ENCODE results near the gene MAP2K2. TPM values are rescaled to one million over a fixed set of nuclear protein-coding genes. Genes with fewer than 3 reads are reported as not detected.

The MAP2K2 gene
- total RNA-seq, 5 donors from 2014 or later (not counting 1 experiment from before 2014, with no cell fraction given) = 101 to 152 (median 141) TPM

DNA sequence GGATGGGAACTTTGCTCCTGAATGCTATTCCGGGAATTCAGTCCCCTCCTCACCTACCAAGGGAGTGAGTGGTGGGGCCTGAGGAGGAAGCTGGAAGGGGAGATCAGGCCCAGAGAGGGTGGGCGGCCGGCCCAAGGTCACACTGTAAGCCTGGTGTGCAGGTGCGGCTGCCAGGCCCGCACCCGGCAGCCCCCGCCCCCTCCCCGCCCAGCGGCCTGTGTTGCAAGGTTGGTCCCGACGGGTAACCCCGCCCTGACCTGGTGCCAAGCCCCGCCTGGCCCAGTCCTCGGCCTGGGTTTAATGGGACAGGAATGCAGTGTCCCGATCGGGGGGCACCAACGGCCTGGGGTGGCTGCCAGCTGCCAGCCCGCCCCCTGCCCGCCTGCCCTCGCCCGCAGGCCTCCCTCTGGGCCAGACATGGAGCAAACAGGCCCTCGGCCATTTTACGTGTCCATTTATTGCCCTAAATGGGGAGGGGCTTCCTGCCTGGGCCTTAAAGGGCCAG lies 62.7 kb downstream of the MAP2K2 start:
- DNase-seq (peak in 17 of 35 experiments; percentile 25 to 54 (median 42)), ATAC-seq (replicated peaks in 1 of 4) (no peak)
- Mint-ChIP-seq H3K9me3 (no peaks in the 10 kb centered on the region), H3K27me3 (no peaks in the 10 kb centered on the region), H3K36me3 (no peaks in the 10 kb centered on the region), H3K4me3 (peak overlapping the region; percentile 9 to 75 (median 28)), H3K4me1 (peaks cover 13 to 48% (median 37%) of the 10 kb centered on the region in 3 donors), H3K27ac (peak overlapping the region; percentile 27 to 80)
- peak overlapping the region; percentile 92 for H3K27ac ChIP-seq (ENCODE audit: low read length)
- H3K36me3 ChIP-seq (ENCODE audit: control insufficient read depth in 2 of 2, extremely low read depth in 1 of 2, insufficient read depth in 1 of 2, low read length in 1 of 2) = peaks cover 7 to 22% of the 10 kb centered on the region in 2 donors
- H3K9me3 ChIP-seq = no peaks in the 10 kb centered on the region
- peak overlapping the region in 1 of 2 donors; percentile 36 for H3K4me3 ChIP-seq (ENCODE audit: control insufficient read depth in 1 of 2, extremely low read depth in 1 of 2, low read length in 1 of 2)
- H3K27me3 ChIP-seq (replicated peaks in 1 of 2; ENCODE audit: control insufficient read depth in 2 of 2, extremely low read depth in 1 of 2, insufficient read depth in 2 of 2, low read length in 1 of 2) = no peaks in the 10 kb centered on the region
- peaks cover 0 to 73% of the 10 kb centered on the region in 2 experiments for H3K4me1 ChIP-seq (ENCODE audit: control insufficient read depth in 1 of 2, extremely low read depth in 1 of 2, insufficient read depth in 2 of 2, low read length in 2 of 2)
- 47% methylated on average over 20 of the region's 23 CpGs for WGBS (ENCODE audit: insufficient coverage)
- POLR2A ChIA-PET = no interaction called here
- CTCF ChIA-PET = no interaction called here

- peaks cover 0 to 78% of the 10 kb centered on the region in 2 experiments for H3K4me1 ChIP-seq (ENCODE audit: control insufficient read depth in 1 of 2, extremely low read depth in 1 of 2, insufficient read depth in 2 of 2, low read length in 2 of 2)
- Mint-ChIP-seq H3K27ac (peak overlapping the region; percentile 85 to 88), H3K4me1 (peaks cover 13 to 53% (median 42%) of the 10 kb centered on the region in 3 donors), H3K36me3 (peaks cover 5% of the 10 kb centered on the region), H3K4me3 (peak overlapping the region; percentile 56 to 71 (median 59)), H3K9me3 (no peaks in the 10 kb centered on the region), H3K27me3 (no peaks in the 10 kb centered on the region)
- H3K36me3 ChIP-seq (ENCODE audit: control insufficient read depth in 2 of 2, extremely low read depth in 1 of 2, insufficient read depth in 1 of 2, low read length in 1 of 2) = peaks cover 7 to 27% of the 10 kb centered on the region in 2 donors
- H3K4me3 ChIP-seq (ENCODE audit: control insufficient read depth in 1 of 2, extremely low read depth in 1 of 2, low read length in 1 of 2) = peak overlapping the region in 1 of 2 donors; percentile 36
- ATAC-seq (replicated peaks in 1 of 4) = no peak
- DNase-seq = no peak
- CTCF ChIA-PET = no interaction called here
- POLR2A ChIA-PET = no interaction called here
- WGBS (ENCODE audit: insufficient coverage) = 67% methylated on average over 5 of the region's 16 CpGs
- no peaks in the 10 kb centered on the region for H3K27me3 ChIP-seq (replicated peaks in 1 of 2; ENCODE audit: control insufficient read depth in 2 of 2, extremely low read depth in 1 of 2, insufficient read depth in 2 of 2, low read length in 1 of 2)
- peak overlapping the region; percentile 92 for H3K27ac ChIP-seq (ENCODE audit: low read length)
- H3K9me3 ChIP-seq = no peaks in the 10 kb centered on the region
Measured at GRCh38 chr19:4060621-4061177, 63.2 kb downstream of the MAP2K2 start.

DNA sequence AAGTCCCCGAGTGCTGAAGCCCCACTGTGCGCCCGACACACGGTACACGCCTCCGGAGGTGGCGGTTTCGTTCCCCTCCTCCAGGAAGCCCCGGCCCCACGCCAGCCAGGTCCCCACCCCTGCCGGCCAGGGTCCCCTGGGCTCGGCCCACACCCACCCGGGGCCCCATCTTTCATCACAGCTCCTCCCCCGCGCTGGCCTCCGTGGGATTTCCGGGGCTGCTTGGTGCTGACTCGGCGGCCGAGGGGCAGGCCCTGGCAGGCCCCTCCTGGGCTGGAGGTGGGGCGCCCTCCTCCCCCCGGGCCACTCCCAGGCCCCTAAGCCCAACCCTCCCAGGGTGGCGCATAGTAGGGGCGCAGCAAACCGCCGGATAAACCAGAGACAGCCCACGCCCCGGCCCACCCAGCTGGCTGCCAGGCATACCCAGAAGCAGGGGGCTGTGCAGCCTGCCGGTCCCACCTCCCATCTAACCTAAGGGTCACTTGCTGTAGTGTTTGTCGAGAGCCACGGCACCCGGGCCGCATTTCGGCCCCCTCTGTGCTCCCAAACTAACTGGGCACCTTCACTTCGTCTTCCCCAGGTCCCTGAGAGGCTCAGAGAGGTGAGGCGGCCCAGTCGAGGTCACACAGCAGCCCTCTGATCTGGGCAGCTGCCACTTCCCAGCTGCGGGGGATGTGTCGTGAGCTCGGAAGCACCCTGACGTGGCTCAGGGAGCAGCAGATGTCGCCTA lies 63.9 kb downstream of the MAP2K2 start:
- DNase-seq (peak in 33 of 35 experiments; percentile 36 to 80 (median 52)), ATAC-seq (replicated peaks in 1 of 4) (peak; percentile 20 to 51 (median 48))
- CTCF ChIA-PET = no interaction called here
- peaks cover 9 to 29% of the 10 kb centered on the region in 2 donors for H3K36me3 ChIP-seq (ENCODE audit: control insufficient read depth in 2 of 2, extremely low read depth in 1 of 2, insufficient read depth in 1 of 2, low read length in 1 of 2)
- H3K9me3 ChIP-seq = no peaks in the 10 kb centered on the region
- no peaks in the 10 kb centered on the region for H3K27me3 ChIP-seq (replicated peaks in 1 of 2; ENCODE audit: control insufficient read depth in 2 of 2, extremely low read depth in 1 of 2, insufficient read depth in 2 of 2, low read length in 1 of 2)
- no peaks in the 10 kb centered on the region for H3K9me3 Mint-ChIP-seq
- H3K4me1 Mint-ChIP-seq = peaks cover 13 to 57% (median 43%) of the 10 kb centered on the region in 3 donors
- peak overlapping the region; percentile 92 for H3K27ac ChIP-seq (ENCODE audit: low read length)
- H3K27me3 Mint-ChIP-seq = no peaks in the 10 kb centered on the region
- H3K4me3 ChIP-seq (ENCODE audit: control insufficient read depth in 1 of 2, extremely low read depth in 1 of 2, low read length in 1 of 2) = peak overlapping the region in 1 of 2 donors; percentile 36
- POLR2A ChIA-PET = no interaction called here
- H3K4me3 Mint-ChIP-seq = peak overlapping the region; percentile 56 to 71 (median 59)
- H3K27ac Mint-ChIP-seq = peak overlapping the region; percentile 85 to 88
- 49% methylated on average over 28 of the region's 42 CpGs for WGBS (ENCODE audit: insufficient coverage)
- H3K4me1 ChIP-seq (ENCODE audit: control insufficient read depth in 1 of 2, extremely low read depth in 1 of 2, insufficient read depth in 2 of 2, low read length in 2 of 2) = peaks cover 0 to 81% of the 10 kb centered on the region in 2 experiments
- peaks cover 5% of the 10 kb centered on the region for H3K36me3 Mint-ChIP-seq

- peak in 1 of 35 experiments; percentile 40 for DNase-seq
- H3K27me3 ChIP-seq (replicated peaks in 1 of 2; ENCODE audit: control insufficient read depth in 2 of 2, extremely low read depth in 1 of 2, insufficient read depth in 2 of 2, low read length in 1 of 2) = no peaks in the 10 kb centered on the region
- Mint-ChIP-seq H3K27ac (peak overlapping the region; percentile 36 to 64), H3K4me3 (peak overlapping the region in 1 of 3 donors; percentile 17), H3K36me3 (peaks cover 5% of the 10 kb centered on the region), H3K9me3 (no peaks in the 10 kb centered on the region), H3K27me3 (no peaks in the 10 kb centered on the region), H3K4me1 (peaks cover 13 to 57% (median 43%) of the 10 kb centered on the region in 3 donors)
- H3K36me3 ChIP-seq (ENCODE audit: control insufficient read depth in 2 of 2, extremely low read depth in 1 of 2, insufficient read depth in 1 of 2, low read length in 1 of 2) = peaks cover 14 to 35% of the 10 kb centered on the region in 2 donors
- peak overlapping the region; percentile 92 for H3K27ac ChIP-seq (ENCODE audit: low read length)
- ATAC-seq (replicated peaks in 1 of 4) = no peak
- no peaks in the 10 kb centered on the region for H3K9me3 ChIP-seq
- WGBS (ENCODE audit: insufficient coverage) = 61% methylated on average over 9 of the region's 19 CpGs
- peak overlapping the region in 1 of 2 donors; percentile 30 for H3K4me3 ChIP-seq (ENCODE audit: control insufficient read depth in 1 of 2, extremely low read depth in 1 of 2, low read length in 1 of 2)
- H3K4me1 ChIP-seq (ENCODE audit: control insufficient read depth in 1 of 2, extremely low read depth in 1 of 2, insufficient read depth in 2 of 2, low read length in 2 of 2) = peaks cover 0 to 81% of the 10 kb centered on the region in 2 experiments
- POLR2A ChIA-PET = no interaction called here
- CTCF ChIA-PET = interaction anchor here in 1 of 2 donors (0.6 kb wide), 1 partner anchor 51 kb away, joined by 3 read pairs; no protein-coding TSS in a partner anchor
Measured at GRCh38 chr19:4059453-4059871, 64.5 kb downstream of the MAP2K2 start.

DNA sequence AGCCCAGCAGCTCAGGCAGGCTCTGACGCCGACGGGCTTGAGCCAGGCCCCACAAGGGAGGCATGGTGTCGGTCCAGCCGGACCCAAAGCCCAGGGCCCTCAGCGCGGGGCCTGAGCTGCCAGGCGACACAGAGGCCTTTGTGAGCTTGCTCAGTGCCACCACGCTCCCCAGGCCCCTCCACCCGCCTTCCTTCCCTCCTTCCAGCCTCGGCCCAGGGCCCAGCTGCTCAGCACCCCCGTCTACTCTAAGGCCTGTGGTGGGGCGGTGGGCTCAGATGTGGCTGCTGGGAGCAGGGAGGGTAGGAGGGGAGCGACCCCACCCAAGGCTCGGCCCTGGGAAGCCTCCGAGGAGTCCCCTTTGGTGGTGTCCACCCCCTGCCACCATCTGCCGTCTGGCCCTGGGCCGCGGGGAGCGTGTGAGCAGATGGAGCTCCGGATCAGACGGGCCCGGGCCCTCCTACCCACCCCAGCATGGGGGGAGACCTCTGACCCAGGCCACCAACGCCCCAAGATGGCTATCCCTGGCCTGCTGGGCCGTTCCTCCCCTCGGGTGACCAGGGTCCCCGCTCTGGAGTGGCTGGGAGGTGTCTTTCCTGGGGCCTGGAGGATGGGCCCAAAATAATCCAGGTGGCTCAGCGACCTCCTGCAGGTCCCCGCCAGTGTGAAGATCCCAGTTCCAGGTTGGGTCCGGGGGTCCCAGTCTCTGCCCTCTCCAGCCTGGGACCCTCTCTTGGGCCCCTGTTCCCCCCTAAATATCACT lies 65.0 kb downstream of the MAP2K2 start:
- ChIA-PET POLR2A (interaction anchor here in 1 of 2 donors (0.6 kb wide), 1 partner anchor 51 kb away, joined by 7 read pairs; no protein-coding TSS in a partner anchor), CTCF (interaction anchor here (0.6 kb wide), 2 partner anchors 50 to 71 kb away, joined by 3 read pairs; no protein-coding TSS in a partner anchor)
- ATAC-seq (replicated peaks in 1 of 4) (no peak), DNase-seq (no peak)
- peaks cover 0 to 77% of the 10 kb centered on the region in 2 experiments for H3K4me1 ChIP-seq (ENCODE audit: control insufficient read depth in 1 of 2, extremely low read depth in 1 of 2, insufficient read depth in 2 of 2, low read length in 2 of 2)
- H3K4me1 Mint-ChIP-seq = peaks cover 14 to 56% (median 43%) of the 10 kb centered on the region in 3 donors
- H3K27ac ChIP-seq (ENCODE audit: low read length) = peak overlapping the region; percentile 92
- no peaks in the 10 kb centered on the region for H3K9me3 ChIP-seq
- H3K4me3 Mint-ChIP-seq = peak overlapping the region in 1 of 3 donors; percentile 17
- no peaks in the 10 kb centered on the region for H3K9me3 Mint-ChIP-seq
- H3K27ac Mint-ChIP-seq = peak overlapping the region; percentile 36 to 39
- H3K27me3 Mint-ChIP-seq = no peaks in the 10 kb centered on the region
- peaks cover 17 to 36% of the 10 kb centered on the region in 2 donors for H3K36me3 ChIP-seq (ENCODE audit: control insufficient read depth in 2 of 2, extremely low read depth in 1 of 2, insufficient read depth in 1 of 2, low read length in 1 of 2)
- 85% methylated on average over 11 of the region's 30 CpGs for WGBS (ENCODE audit: insufficient coverage)
- no peaks in the 10 kb centered on the region for H3K27me3 ChIP-seq (replicated peaks in 1 of 2; ENCODE audit: control insufficient read depth in 2 of 2, extremely low read depth in 1 of 2, insufficient read depth in 2 of 2, low read length in 1 of 2)
- H3K36me3 Mint-ChIP-seq = peaks cover 5% of the 10 kb centered on the region
- peak overlapping the region in 1 of 2 donors; percentile 30 for H3K4me3 ChIP-seq (ENCODE audit: control insufficient read depth in 1 of 2, extremely low read depth in 1 of 2, low read length in 1 of 2)

All from T-cell (primary cell).